Ammon's horn (tissue), 1 donor: ENCODE measurements around the gene RANBP17.
"Not testable (repeated sequence)": the region's sequence is repeated elsewhere in the genome, so short reads cannot be mapped to it uniquely, and the experiment has no call there.

Experiments used
- DNase-seq: peaks from one replicate; pipeline ENCODE4 v3.0.0-alpha.2; 2016; ENCODE audit warnings: low spot score

RANBP17 gene

GRCh38 chr5:170867825-170868224 is 6.0 kb downstream of the RANBP17 start:
- no peak for DNase-seq

DNA sequence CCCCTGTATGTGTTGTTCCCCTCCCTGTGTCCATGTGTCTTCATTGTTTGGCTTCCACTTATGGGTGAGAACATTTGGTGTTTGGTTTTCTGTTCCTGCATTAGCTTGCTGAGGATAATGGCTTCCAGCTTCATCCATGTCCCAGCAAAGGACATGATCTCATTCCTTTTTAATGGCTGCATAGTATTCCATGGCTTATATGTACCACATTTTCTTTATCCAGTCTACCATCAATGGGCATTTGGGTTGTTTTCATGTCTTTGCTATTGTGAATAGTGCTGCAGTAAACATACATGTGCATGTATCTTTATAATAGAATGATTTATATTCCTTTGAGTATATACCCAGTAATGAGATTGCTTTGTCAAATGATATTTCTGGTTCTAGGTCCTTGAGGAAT is 8.6 kb downstream of the RANBP17 start:
- DNase-seq, result not testable (repeated sequence)

- DNase-seq, result no peak
Measured at GRCh38 chr5:170874017-170874416, 12.2 kb downstream of the RANBP17 start.

DNA sequence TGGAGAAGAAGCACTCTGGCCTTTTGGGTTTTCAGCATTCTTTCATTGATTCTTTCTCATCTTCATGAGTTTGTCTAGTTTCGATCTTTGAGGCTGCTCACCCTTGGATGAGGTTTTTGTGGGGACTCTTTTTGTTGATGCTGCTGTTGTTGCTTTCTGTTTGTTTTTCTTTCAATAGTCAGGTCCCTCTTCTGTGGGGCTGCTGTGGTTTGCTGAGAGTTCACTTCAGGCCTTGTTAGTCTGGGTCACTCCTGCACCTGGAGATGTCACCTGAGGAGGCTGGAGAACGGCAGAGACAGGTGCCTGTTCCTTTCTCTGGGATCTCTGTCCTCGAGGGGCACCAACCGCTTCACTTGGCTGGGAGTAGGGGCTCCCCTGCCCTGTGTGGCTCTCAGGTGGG is 14.0 kb downstream of the RANBP17 start:
- no peak for DNase-seq

- DNase-seq, result no peak
Measured at GRCh38 chr5:170880084-170880483, 18.3 kb downstream of the RANBP17 start.

GRCh38 chr5:170882345-170882744 is 20.5 kb downstream of the RANBP17 start:
- DNase-seq, result no peak

GRCh38 chr5:170885256-170885655 is 23.4 kb downstream of the RANBP17 start:
- DNase-seq, result no peak

DNA sequence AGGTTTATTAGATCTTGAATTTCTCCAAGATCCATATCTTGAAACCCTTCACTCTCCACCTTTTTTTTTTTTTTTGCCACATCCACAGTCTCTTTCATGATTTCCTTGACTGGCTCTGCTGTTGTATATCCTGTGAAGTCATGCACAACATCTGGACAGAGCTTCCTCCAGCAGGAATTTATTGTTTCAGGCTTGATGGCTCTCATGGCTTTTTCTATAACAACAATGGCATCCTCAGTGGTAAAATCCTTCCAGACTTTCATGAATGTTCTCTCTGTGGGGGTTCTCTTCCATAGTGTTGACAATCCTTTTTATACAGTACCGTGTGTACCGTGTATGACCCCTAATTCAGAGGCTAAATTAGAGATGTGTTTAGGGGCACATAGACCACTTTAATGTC is 24.0 kb downstream of the RANBP17 start:
- DNase-seq, result no peak

GRCh38 chr5:170886210-170886894 is 24.5 kb downstream of the RANBP17 start:
- DNase-seq, result no peak

- DNase-seq, result no peak
Measured at GRCh38 chr5:170892196-170892595, 30.4 kb downstream of the RANBP17 start.

GRCh38 chr5:170894665-170895064 is 32.8 kb downstream of the RANBP17 start:
- no peak for DNase-seq

GRCh38 chr5:170896779-170897178 is 35.0 kb downstream of the RANBP17 start:
- peak; percentile 40 for DNase-seq

DNA sequence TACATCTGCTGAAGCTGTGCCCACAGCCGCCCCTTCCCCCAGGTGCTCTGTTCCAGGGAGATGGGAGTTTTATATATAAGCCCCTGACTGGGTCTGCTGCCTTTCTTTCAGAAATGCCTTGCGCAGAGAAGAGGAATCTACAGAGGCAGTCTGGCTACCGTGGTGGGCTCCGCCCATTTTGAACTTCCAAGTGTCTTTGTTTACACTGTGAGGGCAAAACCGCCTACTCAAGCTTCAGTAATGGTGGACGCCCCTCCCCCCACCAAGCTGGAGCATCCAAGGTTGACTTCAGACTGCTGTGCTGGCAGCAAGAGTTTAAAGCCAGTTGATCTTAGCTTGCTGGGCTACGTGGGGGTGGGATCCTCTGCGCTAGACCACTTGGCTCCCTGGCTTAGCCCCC is 41.3 kb downstream of the RANBP17 start:
- DNase-seq, result no peak

DNA sequence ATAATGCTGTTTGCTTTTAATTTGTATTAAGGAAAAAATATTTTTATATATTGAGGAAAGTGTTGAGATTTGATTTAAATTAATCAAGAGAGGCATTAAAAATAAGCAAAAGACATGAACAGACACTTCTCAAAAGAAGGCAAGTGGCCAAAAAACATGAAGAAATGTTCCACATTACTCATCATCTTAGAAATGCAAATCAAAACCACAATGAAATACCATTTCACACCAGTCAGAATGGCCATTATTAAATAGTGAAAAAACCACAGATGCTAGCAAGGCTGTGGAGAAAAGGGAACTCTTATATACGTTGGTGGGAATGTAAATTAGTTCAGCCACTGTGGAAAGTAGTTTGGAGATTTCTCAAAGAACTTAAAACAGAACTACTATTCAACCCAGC is 45.9 kb downstream of the RANBP17 start:
- no peak for DNase-seq

- no peak for DNase-seq
Measured at GRCh38 chr5:170913573-170913972, 51.8 kb downstream of the RANBP17 start.

DNA sequence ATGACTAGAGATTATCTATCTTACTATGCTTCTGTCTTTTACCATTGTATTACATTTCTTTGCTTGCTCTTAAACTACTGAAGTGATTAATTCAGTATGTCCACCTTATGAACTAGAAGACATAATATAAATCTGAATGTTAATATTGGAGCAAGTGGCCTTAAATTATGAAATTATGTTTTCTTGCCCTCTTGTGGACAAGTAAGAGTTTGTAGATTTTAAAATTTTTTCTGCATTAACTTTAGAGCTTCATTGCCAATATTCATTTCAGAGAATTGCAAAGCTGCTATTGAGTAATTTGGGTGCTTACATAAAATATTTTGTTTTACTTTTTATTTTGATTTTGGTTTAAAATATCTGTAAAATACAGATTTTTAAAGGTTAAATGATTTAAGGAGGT is 55.3 kb downstream of the RANBP17 start:
- no peak for DNase-seq

GRCh38 chr5:170920196-170920595 is 58.4 kb downstream of the RANBP17 start:
- DNase-seq, result no peak

DNA sequence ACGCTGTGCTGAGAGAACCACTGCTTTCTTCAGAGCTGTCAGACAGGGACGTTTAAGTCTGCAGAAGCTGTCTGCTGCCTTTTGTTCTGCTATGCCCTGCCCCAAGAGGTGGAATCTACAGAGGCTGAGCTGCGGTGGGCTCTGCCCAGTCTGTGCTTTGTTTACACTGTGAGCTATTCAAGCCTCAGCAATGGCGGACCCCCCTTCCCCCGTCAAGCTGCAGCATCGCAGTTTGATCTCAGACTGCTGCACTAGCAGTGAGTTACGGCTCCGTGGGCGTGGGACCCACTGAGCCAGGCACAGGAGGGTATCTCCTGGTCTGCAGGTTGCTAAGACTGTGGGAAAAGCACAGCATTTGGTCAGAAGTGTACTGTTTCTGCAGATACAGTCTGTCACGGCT is 60.5 kb downstream of the RANBP17 start:
- DNase-seq, result not testable (repeated sequence)

DNA sequence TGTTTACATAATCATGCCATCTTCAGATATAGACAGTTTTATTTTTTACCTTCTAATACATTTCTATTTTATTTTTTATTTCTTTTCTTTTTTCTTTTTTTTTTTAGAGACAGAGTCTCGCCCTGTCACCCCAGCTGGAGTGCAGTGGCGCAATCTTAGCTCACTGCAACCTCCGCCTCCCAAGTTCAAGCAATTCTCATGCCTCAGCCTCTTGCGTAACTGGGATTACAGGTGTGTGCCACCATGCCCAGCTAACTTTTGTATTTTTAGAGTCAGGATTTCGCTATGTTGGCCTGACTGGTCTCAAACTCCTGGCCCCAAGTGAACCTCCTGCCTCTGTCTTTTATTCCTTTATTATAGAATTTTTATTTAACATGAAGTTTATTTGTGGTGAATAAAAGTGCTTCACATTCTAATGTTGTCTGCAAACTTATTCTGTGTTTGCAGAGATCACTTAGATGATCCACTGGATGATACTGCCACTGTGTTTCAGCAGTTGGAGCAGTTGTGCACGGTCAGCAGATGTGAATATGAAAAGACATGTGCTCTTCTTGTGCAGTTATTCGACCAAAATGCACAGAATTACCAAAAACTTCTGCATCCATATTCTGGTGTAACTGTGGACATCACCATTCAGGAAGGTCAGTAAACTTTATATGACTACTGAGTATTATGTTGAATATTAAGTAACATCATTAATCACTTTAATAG is 62.2 kb downstream of the RANBP17 start:
- DNase-seq, result no peak

- not testable (repeated sequence) for DNase-seq
Measured at GRCh38 chr5:170935534-170936218, 73.9 kb downstream of the RANBP17 start.

DNA sequence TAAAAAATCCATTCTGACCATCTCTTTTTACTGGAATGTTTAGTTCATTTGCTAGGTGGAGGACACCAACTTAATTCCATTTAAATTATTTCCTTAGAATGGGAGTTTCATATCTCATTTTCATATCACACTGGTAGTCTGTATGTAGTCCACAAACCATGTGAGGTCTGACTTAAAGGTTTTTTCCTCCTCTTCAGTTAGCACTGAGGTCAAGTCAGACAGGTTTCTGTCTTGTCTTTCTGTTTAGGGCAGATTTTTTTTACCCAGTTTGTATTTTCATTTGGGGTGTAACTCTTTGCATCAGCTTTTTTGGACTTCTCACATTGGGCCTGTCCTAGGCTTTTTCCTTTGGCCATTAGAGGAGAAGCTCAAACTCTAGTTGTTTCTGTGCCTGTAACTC is 75.3 kb downstream of the RANBP17 start:
- DNase-seq, result no peak

GRCh38 chr5:170937914-170938313 is 76.1 kb downstream of the RANBP17 start:
- no peak for DNase-seq

DNA sequence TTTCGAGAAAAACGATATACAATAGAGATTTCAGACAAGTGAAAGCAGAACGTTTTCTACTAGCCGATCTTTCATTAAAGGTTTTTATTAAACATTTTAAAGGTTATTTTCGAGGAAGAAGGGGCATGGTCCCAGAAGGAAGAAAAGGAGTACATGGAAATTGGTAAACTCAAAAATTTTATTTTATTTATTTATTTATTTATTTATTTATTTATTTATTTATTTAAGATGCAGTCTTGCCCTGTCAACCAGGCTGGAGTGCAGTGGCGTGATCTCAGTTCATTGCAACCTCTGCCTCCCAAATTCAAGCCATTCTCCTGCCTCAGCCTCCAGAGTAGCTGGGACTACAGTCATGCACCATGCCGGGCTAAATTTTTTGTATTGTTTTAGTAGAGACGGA is 77.4 kb downstream of the RANBP17 start:
- no peak for DNase-seq
